GM19328 (cell line): ENCODE measurements around the gene DDX5.

Source experiments
- ATAC-seq: cut with Tn5 transposase; IDR thresholded peaks from one replicate; pipeline ENCODE4 v1.9.1; 2021; ENCODE audit warnings: mild to moderate bottlenecking, moderate library complexity; ENCODE audit not compliant: unreplicated experiment

DDX5 gene

GRCh38 chr17:64448665-64449512 lies 57.2 kb downstream of the DDX5 start, which contains the start of gene MILR1:
MILR1 (plus strand) TSS chr17:64449115; CDS start chr17:64449169, 54 bp downstream.
- ATAC-seq = no peak
